ENCODE measurements around the gene SGPL1.
"Not testable (repeated sequence)": the region's sequence is repeated elsewhere in the genome, so short reads cannot be mapped to it uniquely, and the experiment has no call there.

The SGPL1 gene, protein sequence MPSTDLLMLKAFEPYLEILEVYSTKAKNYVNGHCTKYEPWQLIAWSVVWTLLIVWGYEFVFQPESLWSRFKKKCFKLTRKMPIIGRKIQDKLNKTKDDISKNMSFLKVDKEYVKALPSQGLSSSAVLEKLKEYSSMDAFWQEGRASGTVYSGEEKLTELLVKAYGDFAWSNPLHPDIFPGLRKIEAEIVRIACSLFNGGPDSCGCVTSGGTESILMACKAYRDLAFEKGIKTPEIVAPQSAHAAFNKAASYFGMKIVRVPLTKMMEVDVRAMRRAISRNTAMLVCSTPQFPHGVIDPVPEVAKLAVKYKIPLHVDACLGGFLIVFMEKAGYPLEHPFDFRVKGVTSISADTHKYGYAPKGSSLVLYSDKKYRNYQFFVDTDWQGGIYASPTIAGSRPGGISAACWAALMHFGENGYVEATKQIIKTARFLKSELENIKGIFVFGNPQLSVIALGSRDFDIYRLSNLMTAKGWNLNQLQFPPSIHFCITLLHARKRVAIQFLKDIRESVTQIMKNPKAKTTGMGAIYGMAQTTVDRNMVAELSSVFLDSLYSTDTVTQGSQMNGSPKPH

DNA sequence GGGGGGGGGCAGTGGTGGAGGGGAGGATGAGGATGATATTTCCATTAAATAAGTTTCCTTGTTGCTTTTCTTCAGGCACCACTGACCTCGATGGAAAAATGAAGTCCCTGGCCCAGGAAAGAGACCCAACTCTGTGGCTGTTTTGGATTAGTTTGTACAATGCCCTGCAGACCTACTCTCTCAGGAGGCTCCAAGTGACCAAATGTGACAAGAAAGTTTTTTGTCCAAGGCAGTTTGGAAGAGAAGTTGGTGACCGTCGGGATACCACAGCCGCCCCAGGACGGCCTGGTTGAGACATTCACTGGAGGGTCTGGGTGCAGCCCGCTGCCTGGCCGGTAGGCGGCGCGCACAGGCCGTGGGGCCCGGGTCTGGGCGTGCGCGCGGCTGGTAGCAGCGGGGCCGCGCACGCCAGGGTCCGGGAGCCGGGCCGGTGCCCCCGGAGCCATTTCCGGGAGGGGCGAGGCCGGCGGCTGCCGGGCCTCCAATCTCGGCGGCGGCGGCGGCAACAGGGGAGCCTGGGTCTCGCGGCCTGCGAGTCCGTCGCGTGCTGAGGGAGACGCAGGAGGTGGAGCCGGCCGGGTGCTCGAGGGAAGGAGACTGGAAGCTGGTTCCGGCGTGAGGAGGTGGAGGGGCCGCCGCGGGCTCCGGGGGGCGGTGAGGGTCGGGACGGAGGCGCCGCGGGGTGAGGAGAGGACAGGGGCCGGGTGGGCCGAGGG, at the start of gene SGPL1:
SGPL1 (plus strand) TSS at position 445 of the 716 bp plus-strand sequence. CDS start 906 bp downstream, outside the sequence.
- peak; percentile 37 for DNase-seq

DNA sequence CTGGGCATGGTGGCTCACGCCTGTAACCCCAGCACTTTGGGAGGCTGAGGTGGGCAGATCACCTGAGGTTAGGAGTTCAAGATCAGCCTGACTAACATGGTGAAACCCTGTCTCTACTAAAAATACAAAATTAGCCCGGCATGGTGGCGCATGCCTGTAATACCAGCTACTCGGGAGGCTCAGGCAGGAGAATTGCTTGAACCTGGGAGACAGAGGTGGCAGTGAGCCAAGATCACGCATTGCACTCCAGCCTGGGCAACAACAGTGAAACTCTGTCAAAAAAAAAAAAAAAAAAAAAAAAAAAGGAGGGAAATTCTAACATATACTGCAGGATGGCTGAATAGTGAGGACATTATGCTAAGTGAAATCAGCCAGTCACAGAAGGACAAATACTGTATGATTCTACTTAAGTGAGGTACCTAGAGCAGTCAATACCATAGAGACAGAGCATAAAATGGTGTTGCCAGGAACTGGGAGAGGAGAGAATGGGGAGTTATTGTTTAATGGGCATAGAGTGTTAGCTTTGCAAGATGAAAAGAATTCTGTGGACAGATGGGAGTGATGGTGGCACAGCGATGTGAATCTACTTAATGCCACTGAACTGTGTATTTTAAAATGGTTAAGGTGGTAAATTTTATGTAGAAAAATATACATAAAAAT, 47.6 kb upstream of the SGPL1 start:
- DNase-seq: not testable (repeated sequence)

DNA sequence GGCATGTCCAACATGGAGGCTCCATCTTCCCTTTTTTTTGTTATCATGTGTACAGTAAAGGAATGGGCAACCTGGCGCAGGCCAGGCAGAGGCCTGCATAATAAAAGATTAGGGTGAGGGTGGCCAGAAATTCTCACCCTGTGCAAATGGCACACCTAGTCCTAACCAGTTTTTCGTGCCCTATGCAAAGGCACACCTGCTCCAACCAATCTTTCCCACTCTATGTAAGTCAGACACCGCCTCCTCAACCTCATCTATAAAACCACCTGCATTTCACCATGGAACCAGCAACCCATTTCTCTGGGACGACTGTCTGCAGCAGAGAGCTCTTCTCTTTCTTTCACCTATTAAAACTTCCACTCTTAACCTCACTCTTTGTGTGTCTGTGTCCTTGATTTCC, 46.6 kb upstream of the SGPL1 start:
- no peak for DNase-seq

DNA sequence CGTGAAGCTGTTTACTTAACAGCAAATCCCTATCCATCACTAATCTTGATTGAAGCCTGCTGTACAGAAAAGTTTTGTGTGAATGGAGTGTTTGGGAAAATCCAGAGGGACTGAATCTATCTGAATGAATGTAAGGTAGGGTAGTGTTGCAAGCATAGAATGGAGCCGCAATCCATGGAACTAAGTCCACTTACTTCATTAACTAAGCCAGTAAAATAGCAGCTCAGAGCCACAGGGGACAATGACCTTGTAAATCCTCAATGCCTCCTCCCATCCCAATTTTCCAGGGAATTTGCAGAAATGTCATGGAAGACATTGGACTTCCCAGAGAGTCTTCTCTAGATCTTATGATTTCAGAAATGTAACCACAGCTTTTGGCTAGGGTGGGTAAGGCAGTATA, 45.7 kb upstream of the SGPL1 start:
- no peak for DNase-seq

DNA sequence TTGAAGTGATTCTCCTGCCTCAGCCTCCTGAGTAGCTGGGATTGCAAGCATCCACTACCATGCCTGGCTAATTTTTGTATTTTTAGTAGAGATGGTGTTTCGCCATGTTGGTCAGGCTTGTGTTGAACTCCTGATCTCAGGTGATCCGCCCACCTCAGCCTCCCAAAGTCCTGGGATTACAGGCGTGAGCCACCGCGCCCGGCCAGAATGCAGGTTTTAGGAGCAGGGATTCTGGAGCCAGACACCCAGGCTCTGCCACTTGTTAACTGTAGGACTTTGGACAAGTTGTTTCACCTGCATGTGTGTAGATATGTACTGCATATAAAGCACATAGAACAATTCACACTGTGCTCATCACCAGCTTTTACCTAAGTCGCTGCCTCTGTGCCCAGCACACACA, 45.2 kb upstream of the SGPL1 start:
- not testable (repeated sequence) for DNase-seq

DNA sequence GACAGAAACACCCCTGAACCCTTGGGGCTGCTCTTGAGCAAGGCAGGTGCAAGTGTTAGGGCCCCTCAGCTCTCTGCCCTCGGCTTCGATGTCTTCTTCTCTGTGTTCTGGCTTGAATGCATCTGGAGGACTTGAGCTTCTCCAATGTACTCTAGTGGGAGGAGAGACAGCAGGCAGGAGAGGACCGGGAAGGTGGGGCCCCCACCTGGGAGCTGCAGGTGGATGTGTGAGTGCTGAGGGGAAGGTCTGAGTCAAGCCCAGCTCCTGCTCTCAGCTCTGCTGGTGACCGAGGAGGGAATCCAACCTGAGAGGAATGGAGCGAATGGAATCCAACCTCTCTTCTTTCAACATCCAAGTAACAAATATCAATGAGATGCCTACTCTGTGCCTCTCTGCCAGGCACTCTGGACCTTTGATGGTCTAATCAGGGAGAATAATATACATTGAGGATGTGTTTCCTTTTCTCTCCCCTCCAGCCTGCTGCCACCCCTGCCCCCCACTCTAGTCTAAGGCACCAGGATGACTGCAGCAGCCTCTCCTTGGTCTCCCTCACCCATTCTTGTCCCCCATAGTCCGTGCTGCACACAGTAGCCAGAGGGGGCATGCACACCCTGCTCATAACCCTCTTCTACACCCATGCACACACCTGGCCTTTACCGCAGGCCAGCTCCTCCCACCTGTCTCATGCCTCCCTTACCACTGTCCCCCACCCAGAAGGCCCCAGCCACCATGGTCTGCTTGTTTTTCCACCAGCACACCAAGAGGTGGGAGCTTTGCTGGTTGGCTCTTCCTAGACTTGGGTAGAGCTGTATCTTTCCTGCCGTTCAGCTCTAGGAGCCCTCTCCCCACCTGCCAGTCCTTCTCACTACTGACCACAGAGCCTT, 44.2 kb upstream of the SGPL1 start:
- DNase-seq: no peak

DNA sequence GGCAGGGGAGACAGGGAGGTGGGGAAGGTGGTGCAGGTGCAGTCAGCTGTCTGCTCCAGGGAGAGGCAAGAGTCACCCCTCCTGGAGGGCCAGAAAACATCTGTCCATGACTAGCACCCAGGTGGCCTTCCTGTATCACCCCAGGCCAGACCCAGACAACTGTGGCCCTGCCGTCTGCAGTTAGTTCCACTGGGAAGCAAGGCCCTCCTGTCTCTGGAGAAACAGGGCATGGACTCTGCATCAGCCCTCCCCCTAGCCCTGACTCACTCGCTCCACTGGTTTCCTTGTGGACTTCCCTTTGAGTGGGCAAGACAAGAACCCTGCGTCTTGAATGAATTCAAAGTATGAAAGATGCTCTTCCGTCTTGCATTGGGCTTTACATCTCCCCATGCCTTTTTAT, 43.1 kb upstream of the SGPL1 start:
- no peak for DNase-seq

DNA sequence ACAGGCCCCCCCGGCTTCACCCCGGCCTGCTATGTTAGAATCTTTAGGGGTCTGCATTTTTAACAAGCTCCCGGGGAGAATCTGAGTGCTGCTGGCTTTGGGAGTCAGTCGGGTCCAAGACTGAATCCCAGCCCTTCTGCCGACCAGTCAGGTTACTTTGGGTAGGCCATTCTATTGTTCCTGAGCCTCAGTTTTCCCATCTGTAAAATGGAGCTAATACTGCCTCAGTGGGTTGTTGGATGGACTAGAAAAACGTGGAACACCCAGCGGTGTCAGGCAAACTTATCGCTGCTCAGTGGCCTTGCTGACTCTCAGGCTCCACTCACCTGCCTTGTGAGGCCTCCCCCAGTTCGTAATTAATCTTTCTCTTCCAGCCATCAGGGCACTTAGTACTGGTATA, 42.3 kb upstream of the SGPL1 start:
- DNase-seq: no peak

DNA sequence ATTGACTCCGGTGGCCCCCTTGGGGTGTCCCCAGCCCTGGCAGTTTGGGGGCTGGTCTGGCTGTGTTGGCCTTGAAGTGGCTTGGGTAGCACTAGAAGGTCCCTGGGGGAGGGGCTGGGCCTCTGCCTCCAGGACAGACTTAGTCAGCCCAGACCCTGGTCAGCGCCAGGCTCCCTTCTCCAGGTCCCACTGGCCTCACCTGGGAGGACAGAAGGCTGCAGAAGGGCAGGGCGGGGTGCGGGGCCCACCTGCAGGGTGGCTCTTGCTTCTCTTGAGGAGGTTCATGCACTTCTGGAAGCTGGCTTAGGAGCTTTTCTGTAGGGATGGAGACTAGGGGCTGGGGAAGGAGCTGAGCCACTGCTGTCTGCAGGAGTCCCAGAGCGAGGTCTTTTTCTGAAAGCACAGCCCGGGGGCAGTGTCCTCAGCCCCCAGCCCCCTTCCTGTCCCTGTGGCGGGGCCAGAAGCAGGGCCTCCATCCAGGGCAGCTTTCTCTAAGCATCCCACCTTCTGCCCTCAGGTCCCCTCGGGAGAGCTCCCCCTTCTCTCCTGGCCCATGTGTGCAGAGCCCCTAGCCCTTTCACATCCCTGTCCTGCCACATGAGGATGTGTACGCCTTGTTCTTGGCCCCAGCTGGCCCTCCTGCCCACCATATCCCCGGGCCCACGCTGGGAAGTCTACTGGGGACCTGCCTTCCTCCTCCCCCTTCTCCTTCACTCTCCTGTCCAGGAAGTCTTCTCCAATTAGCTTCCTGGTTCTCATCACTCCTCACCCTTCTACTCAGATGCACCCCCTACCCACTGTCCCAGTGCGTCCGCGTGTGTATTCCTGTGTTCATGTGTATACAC, 41.6 kb upstream of the SGPL1 start:
- no peak for DNase-seq

DNA sequence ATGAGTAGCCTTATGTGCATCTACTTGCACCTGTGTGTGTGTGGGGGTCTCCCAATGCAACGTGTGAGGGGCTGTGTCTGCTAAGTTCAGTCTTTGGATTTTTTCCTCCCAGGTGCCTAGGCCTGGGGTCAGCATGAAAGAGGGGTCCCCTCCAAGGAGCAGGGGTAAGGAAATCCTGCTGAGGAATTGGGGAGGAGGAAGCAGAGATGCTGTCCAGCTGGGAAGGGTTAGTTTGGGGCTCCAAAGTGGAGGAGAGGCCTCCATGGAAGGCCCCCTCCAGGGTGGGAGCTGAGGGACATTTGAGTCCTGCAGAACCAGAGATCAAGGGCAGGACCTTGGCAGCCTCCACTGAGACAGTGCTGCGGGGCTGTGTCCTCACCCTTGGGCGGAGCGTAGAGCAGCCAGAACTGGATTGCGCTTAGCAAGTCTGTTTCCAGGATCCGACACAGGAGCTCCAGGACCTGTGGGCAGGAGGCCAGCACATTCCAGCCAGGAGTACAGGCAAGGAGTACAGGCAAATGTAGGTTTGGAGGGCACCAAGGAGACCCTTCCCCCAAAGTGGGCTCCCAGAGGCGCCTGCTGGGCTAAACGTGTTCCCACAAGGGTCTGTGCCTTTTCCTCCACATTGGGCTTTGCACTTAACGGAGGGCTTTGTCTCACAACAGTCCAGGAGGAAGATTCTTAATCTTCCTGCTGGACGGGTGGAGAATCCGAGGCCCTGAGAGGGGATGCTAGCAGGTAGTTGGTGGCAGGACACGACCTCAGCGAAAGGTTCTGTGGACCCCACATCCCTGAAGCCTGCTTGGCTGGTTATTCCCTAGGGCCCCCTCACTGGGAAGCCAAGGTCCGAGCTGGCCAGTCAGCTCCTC, 40.7 kb upstream of the SGPL1 start:
- no peak for DNase-seq

DNA sequence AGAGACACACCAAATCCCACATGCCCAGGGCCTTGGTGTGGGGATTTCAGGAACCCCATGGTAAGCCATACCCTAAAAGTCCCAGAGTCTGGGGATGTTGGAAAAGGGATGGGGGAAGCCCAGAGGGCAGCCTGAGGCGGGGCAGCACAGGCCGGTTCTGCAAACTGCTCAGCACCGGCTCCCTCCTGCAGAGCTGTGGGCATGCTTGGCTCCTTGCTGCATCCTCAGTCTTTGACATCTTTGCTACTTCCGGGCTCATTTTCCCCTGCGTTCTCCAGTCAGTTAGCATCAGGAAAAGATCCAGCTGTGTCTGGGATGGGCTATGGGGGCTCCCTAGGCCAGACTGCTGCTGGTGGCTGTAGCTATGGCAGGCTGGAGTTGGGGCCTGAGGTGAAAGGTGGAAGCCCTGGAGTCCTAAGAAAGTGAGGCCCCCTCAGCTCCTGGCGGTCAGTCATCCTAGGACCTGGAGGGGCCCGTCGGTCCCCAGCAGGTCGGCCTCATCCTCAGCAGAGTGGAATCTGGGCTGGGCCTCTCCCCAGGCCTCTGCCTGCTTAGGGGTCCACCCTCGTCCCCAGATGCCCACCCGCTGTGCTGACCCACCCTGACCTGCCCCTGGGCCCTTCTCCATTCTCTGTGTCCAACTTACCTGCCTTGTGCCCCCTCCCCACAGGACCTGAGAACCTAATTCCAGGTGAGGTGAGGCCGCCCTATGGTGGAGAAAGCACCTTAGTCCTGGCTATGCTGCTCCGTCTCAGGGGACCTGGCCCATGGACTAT, 39.9 kb upstream of the SGPL1 start:
- no peak for DNase-seq

DNA sequence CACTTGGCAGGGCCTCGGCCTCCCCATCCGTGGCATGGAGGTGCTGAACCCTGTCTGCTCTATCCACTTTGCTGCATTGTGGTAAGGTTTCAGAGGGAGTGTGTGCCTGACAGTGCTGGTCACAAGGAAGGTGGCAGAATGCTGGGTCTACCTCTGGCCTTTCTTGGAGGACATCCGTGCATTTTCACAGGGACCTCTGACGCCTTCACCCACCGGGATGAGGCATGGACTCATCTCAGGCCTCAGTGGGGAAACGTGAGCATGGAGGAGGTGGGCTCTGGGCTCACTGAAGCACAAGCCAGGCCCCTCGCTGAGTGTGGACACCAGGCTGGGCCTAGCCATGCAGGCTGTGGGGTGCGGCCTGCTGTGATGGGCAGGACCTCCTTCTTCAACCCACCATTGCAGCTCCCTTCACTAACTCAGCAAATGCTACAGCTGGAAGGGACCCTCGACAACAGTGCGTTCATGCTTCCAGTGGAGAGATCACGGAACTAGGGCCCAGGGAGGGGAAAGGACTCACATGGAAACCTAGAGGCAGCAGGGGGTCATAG, 39.2 kb upstream of the SGPL1 start:
- DNase-seq: no peak

DNA sequence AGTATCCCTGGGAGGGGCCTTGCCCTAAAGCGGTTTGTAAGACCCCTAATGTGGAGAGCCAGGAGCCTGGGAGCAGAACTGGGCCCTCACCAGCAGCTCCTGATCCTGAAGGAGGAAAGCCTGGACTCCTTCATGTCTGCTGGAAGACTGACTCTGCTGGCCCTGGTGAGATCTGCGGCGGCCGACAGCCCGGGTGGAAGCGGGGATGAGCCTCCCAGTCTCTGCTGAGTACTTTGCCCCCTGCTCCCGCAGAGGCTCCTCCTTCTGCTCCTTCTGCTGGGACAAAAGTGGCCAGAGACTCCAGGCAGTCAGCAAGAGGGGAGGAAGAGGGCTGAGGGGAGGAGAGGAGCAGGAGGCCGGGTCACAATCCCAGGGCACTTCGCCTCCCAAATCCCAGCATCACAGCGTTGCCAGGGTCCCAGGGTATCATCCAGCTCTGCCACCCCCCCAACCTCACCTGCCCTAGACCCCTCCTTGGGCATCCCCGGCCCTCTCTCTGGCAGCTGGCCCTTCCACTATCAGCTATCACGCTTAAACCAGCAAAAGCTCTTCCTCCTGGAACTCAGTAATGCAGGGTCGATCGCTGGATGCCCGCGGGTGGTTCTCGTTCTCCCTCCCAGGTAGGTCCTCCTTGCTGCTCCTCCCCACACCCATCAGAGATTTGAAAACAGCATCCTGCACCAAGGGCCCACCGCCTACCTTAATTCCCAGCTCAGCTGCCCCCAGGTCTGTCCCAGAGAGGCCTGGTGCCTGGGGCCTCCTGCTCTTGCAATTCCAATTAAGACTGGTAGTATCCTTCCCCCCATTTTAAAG, 38.5 kb upstream of the SGPL1 start:
- DNase-seq: no peak

DNA sequence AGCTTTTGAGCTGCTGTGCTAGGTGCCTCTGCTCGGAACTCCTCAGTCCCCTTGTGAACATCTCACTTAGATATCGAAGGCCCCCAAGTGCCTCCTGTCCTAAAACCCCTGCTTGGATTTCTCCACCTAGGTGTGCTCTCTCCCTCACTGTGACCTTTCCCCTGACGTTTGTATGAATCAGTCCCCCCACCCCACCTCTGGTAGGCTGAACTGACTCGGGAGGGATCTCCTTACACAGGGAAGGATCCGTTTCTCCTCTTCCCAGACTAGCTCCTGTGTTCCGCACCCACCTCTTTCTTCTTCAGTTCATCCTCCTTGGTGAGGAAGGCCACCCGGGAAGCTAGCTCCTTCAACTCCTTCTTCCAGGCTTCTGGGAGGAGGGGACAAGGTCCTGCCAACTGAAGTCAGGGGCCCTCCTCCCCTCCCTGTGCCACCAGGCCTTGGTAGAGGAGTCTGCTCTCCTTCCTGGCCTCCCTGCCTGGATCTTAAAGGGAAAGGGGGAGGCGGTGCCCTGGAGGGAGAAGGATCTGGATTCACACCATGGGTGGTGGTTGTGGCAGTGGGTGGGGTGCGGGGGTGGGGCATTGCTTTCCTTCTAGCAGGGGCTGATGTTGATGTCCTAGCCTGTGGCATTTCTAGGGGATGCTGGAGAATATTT, 37.4 kb upstream of the SGPL1 start:
- no peak for DNase-seq

DNA sequence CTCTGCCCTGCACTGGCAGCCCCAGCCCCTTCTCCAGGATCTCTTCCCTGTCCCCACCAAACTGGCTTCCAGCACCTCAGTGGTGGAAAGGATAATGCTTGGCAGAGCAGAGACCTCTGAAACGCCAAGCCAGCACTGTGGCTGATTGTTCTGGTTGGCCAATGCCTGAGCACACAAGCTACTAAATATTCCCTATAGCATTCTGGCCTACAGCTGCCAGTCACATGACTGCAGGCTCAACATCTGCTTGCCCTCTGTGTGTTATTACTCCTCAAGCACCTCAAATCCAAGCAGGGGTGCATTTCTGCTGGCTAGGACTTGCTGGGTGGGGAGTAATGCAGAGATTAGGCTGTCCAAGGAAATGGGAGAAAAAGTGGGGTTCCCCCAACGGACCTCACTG, 36.7 kb upstream of the SGPL1 start:
- no peak for DNase-seq

DNA sequence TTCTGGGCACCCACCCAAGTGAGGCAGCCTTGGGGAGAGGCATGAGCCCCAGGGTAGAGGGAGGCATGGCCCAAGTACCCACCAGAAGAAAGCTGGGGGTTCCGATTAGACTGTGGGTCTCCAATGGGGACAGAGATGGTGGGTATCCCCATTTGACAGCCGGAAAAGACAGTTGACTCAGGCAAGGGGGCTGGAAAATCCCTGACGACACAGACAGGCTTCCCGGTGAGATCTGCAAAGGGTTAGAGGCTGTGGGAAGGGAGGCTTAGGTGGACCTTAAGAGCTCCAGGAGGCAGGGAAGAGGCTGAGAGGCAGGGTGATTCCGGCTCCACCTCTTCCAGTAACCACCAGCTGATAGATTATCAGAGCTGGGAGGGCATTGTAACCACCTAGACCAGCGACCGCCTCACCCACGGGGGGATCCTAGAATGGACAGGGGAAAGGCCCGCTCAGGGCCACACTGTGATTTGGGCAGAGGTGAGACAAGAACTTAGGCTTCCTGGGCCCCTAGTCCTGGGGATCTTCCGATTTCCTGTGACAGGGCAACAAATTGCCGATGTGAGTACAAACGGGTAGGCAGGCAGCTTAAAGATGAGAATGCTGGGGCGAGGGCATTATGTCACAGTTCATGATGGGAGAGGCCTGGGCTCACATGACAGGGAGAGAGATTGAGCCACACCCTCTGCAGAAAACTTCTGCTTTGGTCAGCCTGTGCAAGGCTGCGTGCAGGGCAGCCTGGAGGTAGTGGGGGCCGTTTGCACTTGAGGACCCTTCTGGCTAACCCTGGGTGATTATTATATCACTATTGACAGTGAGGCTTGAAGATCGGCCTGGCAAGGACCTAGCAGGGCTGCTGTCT, 36.0 kb upstream of the SGPL1 start:
- DNase-seq: no peak

DNA sequence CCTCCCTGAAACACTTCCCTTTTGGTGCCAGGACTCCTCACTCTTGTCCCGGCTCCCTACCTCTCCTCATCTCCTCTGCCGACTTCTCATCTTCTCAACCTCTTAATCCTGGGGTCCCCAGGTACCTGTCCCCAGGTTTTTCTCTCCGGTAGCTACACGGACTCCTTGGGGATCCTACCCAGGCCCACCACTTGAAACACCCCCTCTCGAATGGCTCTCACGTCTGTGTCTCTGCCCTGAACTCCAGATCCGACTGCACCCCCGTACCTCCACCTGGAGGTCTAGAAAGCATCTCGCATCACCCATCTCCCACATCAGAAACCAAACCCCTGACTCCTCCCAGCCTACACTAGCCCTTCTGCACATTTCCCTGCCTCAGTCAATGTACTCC, 35.4 kb upstream of the SGPL1 start:
- no peak for DNase-seq
